Ovary (tissue), 3 donors: Measurements from ENCODE around the gene TNFRSF13B.
"Not testable (repeated sequence)": the region's sequence is repeated elsewhere in the genome, so short reads cannot be mapped to it uniquely, and the experiment has no call there.

Experiments used
- CTCF ChIP-seq, 3 donors: fragments of 450-650 bp in 2 of 3; fragments of 200-600 bp in 1 of 3; IDR thresholded peaks; one replicate each; pipeline versions ENCODE4 v1.5.1 to v1.8.0; 2016 to 2022; ENCODE audit warnings: antibody characterized with exemption in 3 of 3, mild to moderate bottlenecking in 1 of 3
- EP300 ChIP-seq: sonication (generic); formaldehyde crosslinking; IDR thresholded peaks from one replicate; pipeline ENCODE4 v1.6.1; 2017; ENCODE audit warnings: antibody characterized with exemption
- POLR2A ChIP-seq: fragments of 450-650 bp; IDR thresholded peaks from one replicate; pipeline ENCODE4 v1.6.1; 2017; ENCODE audit warnings: antibody characterized with exemption, mild to moderate bottlenecking, moderate library complexity
- donor health status: DM: no; HTN: no; CAD: no.

GRCh38 chr17:17009972-17010371, 38.1 kb upstream of the TNFRSF13B start:
- TF ChIP-seq EP300; CTCF (IDR thresholded peaks at IDR 0.05); POLR2A: not testable (repeated sequence)
